HCT116 (cell line): ENCODE data around the gene FKBP14. TPM values are rescaled to one million over a fixed set of nuclear protein-coding genes. Genes with fewer than 3 reads are reported as not detected.

Experiments
- ATAC-seq: fragments of 200-7000 bp; cut with Tn5 transposase; 2 replicates; pipeline ENCODE4 v1.9.1; 2020; ENCODE audit warnings: mild to moderate bottlenecking, moderate library complexity
- BruUV-seq: library from RNA; stranded (reverse); fragments of 400-500 nt; replicated peaks from 2 replicates; lab custom pipeline; 2021; lab: Mats Ljungman, UMichigan
- CTCF ChIA-PET: fragments of 300-600 bp; sonication (Branson Sonifier 250); formaldehyde crosslinking; loops from one replicate; lab custom pipeline; 2021; ENCODE audit warnings: antibody characterized with exemption; lab: Charles Lee
- POLR2A ChIA-PET: fragments of 300-600, 350-600 bp; sonication (Branson Sonifier 250); formaldehyde crosslinking; loops from one replicate; lab custom pipeline; 2021; ENCODE audit warnings: antibody characterized with exemption; lab: Charles Lee
- RAD21 ChIA-PET, 2 experiments: fragments of 300-600 bp; sonication (Branson Sonifier 250); formaldehyde crosslinking; loops; one replicate each; lab custom pipeline; 2023; ENCODE audit warnings: low total read pairs in 2 of 2; ENCODE audit not compliant: uncharacterized antibody in 2 of 2, unreplicated experiment in 2 of 2, low non-redundant PET in 1 of 2; lab: Charles Lee
- DNase-seq: peaks from one replicate; pipeline ENCODE4 v3.0.0-alpha.2; 2010; ENCODE audit warnings: low read depth, low spot score
- H2AFZ ChIP-seq: fragments of 200-600 bp; shearing (Covaris generic), sonication (generic); 2 replicates; pipeline ENCODE4 v1.6.1; 2017; ENCODE audit warnings: low read depth, mixed run types, mixed read lengths, antibody characterized with exemption, low read length; ENCODE audit not compliant: poor library complexity, severe bottlenecking
- H3K27ac ChIP-seq: 2 replicates; pipeline ENCODE4 v1.5.1; 2012; ENCODE audit warnings: low read depth, low read length
- H3K27me3 ChIP-seq: fragments of 200-600 bp; sonication (generic); 2 replicates; pipeline ENCODE4 v1.6.1; 2016; ENCODE audit warnings: mixed run types, low read length, mixed read lengths; ENCODE audit not compliant: insufficient read depth
- H3K36me3 ChIP-seq, 2 experiments: fragments of 200-500 bp in 1 of 2; fragments of 200-600 bp in 1 of 2; sonication (Bioruptor generic) in 1 of 2; sonication (generic) in 1 of 2; 2 replicates each; pipeline versions ENCODE4 v1.5.1 to v1.6.1; 2014 to 2016; ENCODE audit warnings: low read length in 2 of 2, inconsistent platforms in 1 of 2, mixed read lengths in 1 of 2, mixed run types in 1 of 2; ENCODE audit not compliant: insufficient read depth in 2 of 2, control insufficient read depth in 1 of 2
- H3K4me1 ChIP-seq, 2 experiments: fragments of 200-600 bp in 1 of 2; sonication (generic) in 1 of 2; 2 replicates each; pipeline versions ENCODE4 v1.5.1 to v1.6.1; 2012 to 2017; ENCODE audit warnings: low read length in 2 of 2, inconsistent platforms in 1 of 2, mild to moderate bottlenecking in 1 of 2, mixed read lengths in 1 of 2, mixed run types in 1 of 2, moderate library complexity in 1 of 2; ENCODE audit not compliant: insufficient read depth in 2 of 2, control insufficient read depth in 1 of 2
- H3K4me2 ChIP-seq: fragments of 200-600 bp; sonication (generic); 2 replicates; pipeline ENCODE4 v1.6.1; 2017; ENCODE audit warnings: mixed run types, low read length, mixed read lengths
- H3K4me3 ChIP-seq, 2 experiments: fragments of 200-600 bp in 1 of 2; sonication (generic) in 1 of 2; replicated peaks in 1 of 2; 2 replicates each; pipeline ENCODE4 v1.5.1; 2011 to 2016; ENCODE audit warnings: low read length in 2 of 2, control low read depth in 1 of 2, low read depth in 1 of 2, mild to moderate bottlenecking in 1 of 2, mixed read lengths in 1 of 2, mixed run types in 1 of 2
- H3K79me2 ChIP-seq: fragments of 200-600 bp; sonication (generic); 2 replicates; pipeline ENCODE4 v1.6.1; 2017; ENCODE audit warnings: mild to moderate bottlenecking, mixed run types, low read length, moderate library complexity, mixed read lengths; ENCODE audit not compliant: insufficient read depth
- H3K9ac ChIP-seq: fragments of 200-600 bp; sonication (generic); 2 replicates; pipeline ENCODE4 v1.6.1; 2016; ENCODE audit warnings: low read length, mixed read lengths
- H3K9me2 ChIP-seq: fragments of 200-600 bp; sonication (generic), shearing (Covaris generic); 2 replicates; pipeline ENCODE4 v1.6.1; 2017; ENCODE audit warnings: mixed run types, mild to moderate bottlenecking, moderate library complexity; ENCODE audit not compliant: insufficient read depth
- H3K9me3 ChIP-seq, 2 experiments: fragments of 200-500 bp in 1 of 2; fragments of 200-600 bp in 1 of 2; sonication (Bioruptor generic) in 1 of 2; sonication (generic) in 1 of 2; 2 replicates each; pipeline ENCODE4 v1.6.1; 2014 to 2017; ENCODE audit warnings: low read length in 2 of 2, mixed read lengths in 2 of 2, inconsistent platforms in 1 of 2, low read depth in 1 of 2, mild to moderate bottlenecking in 1 of 2, mixed run types in 1 of 2, moderate library complexity in 1 of 2; ENCODE audit not compliant: control insufficient read depth in 1 of 2, insufficient read depth in 1 of 2
- H4K20me1 ChIP-seq: fragments of 200-600 bp; sonication (generic), shearing (Covaris generic); 2 replicates; pipeline ENCODE4 v1.6.1; 2017; ENCODE audit warnings: mixed run types, mild to moderate bottlenecking, moderate library complexity; ENCODE audit not compliant: insufficient read depth
- CBX3 ChIP-seq: IDR thresholded peaks from 2 replicates; pipeline ENCODE4 v1.6.1; 2012; ENCODE audit warnings: low read depth
- CEBPB ChIP-seq: IDR thresholded peaks from 2 replicates; pipeline ENCODE4 v1.6.1; 2012; ENCODE audit warnings: low read depth
- EGR1 ChIP-seq: IDR thresholded peaks from 2 replicates; pipeline ENCODE4 v1.6.1; 2012; ENCODE audit warnings: low read depth
- ELF1 ChIP-seq: IDR thresholded peaks from 2 replicates; pipeline ENCODE4 v1.6.1; 2012; ENCODE audit warnings: low read depth, borderline replicate concordance
- EZH2 ChIP-seq: fragments of 200-600 bp; sonication (generic); IDR thresholded peaks from 2 replicates; pipeline ENCODE4 v1.6.1; 2017; ENCODE audit warnings: antibody characterized with exemption, mixed run types
- EZH2phosphoT487 ChIP-seq: fragments of 200-600 bp; IDR thresholded peaks from 2 replicates; pipeline ENCODE4 v1.6.1; 2018; ENCODE audit warnings: antibody characterized with exemption, borderline replicate concordance
- FOSL1 ChIP-seq: IDR thresholded peaks from 2 replicates; pipeline ENCODE4 v1.6.1; 2012; ENCODE audit warnings: low read depth
- JUND ChIP-seq: IDR thresholded peaks from 2 replicates; pipeline ENCODE4 v1.6.1; 2012
- POLR2A ChIP-seq: IDR thresholded peaks from 2 replicates; pipeline ENCODE4 v1.7.0; 2011; ENCODE audit warnings: borderline replicate concordance; ENCODE audit not compliant: insufficient read depth, insufficient read length; ENCODE audit errors: extremely low read depth
- POLR2AphosphoS5 ChIP-seq: IDR thresholded peaks from 2 replicates; pipeline ENCODE4 v1.6.1; 2011; ENCODE audit warnings: mild to moderate bottlenecking, low read depth, low read length, moderate library complexity
- RAD21 ChIP-seq: IDR thresholded peaks from 2 replicates; pipeline ENCODE4 v1.6.1; 2012; ENCODE audit warnings: low read depth, mild to moderate bottlenecking
- SP1 ChIP-seq: IDR thresholded peaks from 2 replicates; pipeline ENCODE4 v1.6.1; 2012; ENCODE audit warnings: low read depth
- SRF ChIP-seq: IDR thresholded peaks from 2 replicates; pipeline ENCODE4 v1.6.1; 2012; ENCODE audit warnings: low read depth
- ZNF274 ChIP-seq: fragments of 200-500 bp; sonication (Bioruptor generic); IDR thresholded peaks from 2 replicates; pipeline ENCODE4 v1.6.1; 2014; ENCODE audit warnings: mild to moderate bottlenecking, low read depth, low read length, inconsistent platforms
- intact Hi-C: fragments of 100-400 bp; cut with micrococcal nuclease; formaldehyde crosslinking; loops from 2 replicates; pipeline ENCODE4 v1.10.0; 2022
- total RNA-seq: library from RNA; stranded (reverse); gene quantifications from one replicate; pipeline ENCODE4 v1.2.1, GENCODE V29; 2021; ENCODE audit not compliant: unreplicated experiment
- TF ChIP-seq, protein P1 (sequence below): IDR thresholded peaks from 2 replicates; pipeline ENCODE4 v1.6.1; 2011; ENCODE audit warnings: mild to moderate bottlenecking, low read length, moderate library complexity; ENCODE audit not compliant: insufficient replicate concordance; ENCODE audit errors: extremely low read depth
- TF ChIP-seq, protein P2 (sequence below): IDR thresholded peaks from 2 replicates; pipeline ENCODE4 v1.6.1; 2012
- TF ChIP-seq, protein P3 (sequence below): IDR thresholded peaks from 2 replicates; pipeline ENCODE4 v1.6.1; 2012; ENCODE audit warnings: low read depth

FKBP14 gene
- total RNA-seq, 1 experiment from 2014 or later, result 13.6 TPM

DNA sequence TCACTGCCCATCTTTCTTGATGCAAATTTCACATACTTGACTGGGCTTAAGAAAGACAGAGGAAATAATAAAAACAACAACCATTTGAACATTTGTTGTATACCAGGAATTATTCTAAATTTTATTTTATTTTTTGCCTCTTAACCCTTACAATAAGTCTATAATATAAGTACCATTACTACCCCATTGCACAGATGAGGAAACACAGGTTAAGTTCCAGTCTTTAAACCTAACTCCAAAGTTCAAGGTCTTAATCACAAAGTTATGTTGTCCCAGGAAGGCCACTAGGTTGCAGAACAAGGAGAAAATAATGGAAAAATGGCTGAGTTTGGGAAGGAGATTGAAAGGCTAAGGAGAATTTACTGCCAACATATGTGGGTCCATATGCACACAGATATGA lies 3.5 kb downstream of the FKBP14 start:
- no peak overlapping the region for H3K4me2 ChIP-seq
- ChIA-PET POLR2A (no interaction called here), RAD21 (no interaction called here), CTCF (no interaction called here)
- peaks cover 8 to 20% of the 10 kb centered on the region in 2 experiments for H3K4me1 ChIP-seq
- H2AFZ ChIP-seq, result no peak overlapping the region
- no peaks in the 10 kb centered on the region for H3K9me2 ChIP-seq
- H3K36me3 ChIP-seq, result peaks cover 2 to 3% of the 10 kb centered on the region in 2 experiments; a peak in 1 of 4 replicates
- TF ChIP-seq SRF (no peak), FOSL1 (no peak), SP1 (no peak), JUND (no peak), CBX3 (no peak), CEBPB (no peak), ELF1 (no peak), ZNF274 (no peak)
- TF ChIP-seq, protein P1, sequence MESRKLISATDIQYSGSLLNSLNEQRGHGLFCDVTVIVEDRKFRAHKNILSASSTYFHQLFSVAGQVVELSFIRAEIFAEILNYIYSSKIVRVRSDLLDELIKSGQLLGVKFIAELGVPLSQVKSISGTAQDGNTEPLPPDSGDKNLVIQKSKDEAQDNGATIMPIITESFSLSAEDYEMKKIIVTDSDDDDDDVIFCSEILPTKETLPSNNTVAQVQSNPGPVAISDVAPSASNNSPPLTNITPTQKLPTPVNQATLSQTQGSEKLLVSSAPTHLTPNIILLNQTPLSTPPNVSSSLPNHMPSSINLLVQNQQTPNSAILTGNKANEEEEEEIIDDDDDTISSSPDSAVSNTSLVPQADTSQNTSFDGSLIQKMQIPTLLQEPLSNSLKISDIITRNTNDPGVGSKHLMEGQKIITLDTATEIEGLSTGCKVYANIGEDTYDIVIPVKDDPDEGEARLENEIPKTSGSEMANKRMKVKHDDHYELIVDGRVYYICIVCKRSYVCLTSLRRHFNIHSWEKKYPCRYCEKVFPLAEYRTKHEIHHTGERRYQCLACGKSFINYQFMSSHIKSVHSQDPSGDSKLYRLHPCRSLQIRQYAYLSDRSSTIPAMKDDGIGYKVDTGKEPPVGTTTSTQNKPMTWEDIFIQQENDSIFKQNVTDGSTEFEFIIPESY, result no peak
- TF ChIP-seq, protein P2, sequence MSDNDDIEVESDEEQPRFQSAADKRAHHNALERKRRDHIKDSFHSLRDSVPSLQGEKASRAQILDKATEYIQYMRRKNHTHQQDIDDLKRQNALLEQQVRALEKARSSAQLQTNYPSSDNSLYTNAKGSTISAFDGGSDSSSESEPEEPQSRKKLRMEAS, result no peak
- intact Hi-C loops, result no loop called here
- H3K79me2 ChIP-seq, result peaks cover 26% of the 10 kb centered on the region
- H3K9ac ChIP-seq, result no peak overlapping the region
- H3K27me3 ChIP-seq, result no peaks in the 10 kb centered on the region
- no TSS peak for BruUV-seq
- no peaks in the 10 kb centered on the region for H3K9me3 ChIP-seq
- ATAC-seq, result no peak
- no peak overlapping the region for H3K27ac ChIP-seq
- DNase-seq, result no peak
- no peaks in the 10 kb centered on the region for H4K20me1 ChIP-seq
- H3K4me3 ChIP-seq, result no peak overlapping the region

DNA sequence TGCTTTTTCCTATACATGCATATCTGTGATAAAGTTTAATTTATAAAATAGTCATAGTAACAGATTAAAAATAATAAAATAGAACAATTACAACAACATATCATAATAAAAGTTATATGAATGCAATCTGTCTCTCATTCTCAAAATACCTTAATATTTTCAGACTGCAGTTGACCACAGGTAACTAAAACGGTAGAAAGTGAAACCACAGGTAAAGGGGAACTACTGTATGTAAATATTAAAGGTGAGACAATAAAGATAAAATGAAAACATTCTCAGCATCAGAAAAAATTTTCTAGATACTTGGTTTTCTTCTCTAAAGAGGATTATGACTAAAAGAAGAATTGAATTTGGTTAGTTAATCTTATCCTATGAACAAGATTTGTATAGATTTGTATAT lies 6.0 kb downstream of the FKBP14 start:
- Histone ChIP-seq H3K4me2 (no peak overlapping the region), H3K27ac (no peak overlapping the region), H3K4me3 (no peak overlapping the region), H3K9me2 (no peaks in the 10 kb centered on the region), H4K20me1 (no peaks in the 10 kb centered on the region), H3K4me1 (peaks cover 4 to 8% of the 10 kb centered on the region in 2 experiments; a peak in 3 of 4 replicates), H3K9ac (no peak overlapping the region), H3K27me3 (no peaks in the 10 kb centered on the region), H3K9me3 (no peaks in the 10 kb centered on the region), H3K36me3 (peaks cover 3 to 8% of the 10 kb centered on the region in 2 experiments; a peak in 2 of 4 replicates), H3K79me2 (peaks cover 17% of the 10 kb centered on the region), H2AFZ (no peak overlapping the region)
- ATAC-seq (no peak), DNase-seq (no peak)
- TF ChIP-seq ZNF274 (no peak), POLR2AphosphoS5 (no peak), SP1 (no peak), EZH2phosphoT487 (no peak), POLR2A (no peak), EGR1 (no peak), ELF1 (no peak), RAD21 (no peak), EZH2 (no peak)
- TF ChIP-seq, protein P3, sequence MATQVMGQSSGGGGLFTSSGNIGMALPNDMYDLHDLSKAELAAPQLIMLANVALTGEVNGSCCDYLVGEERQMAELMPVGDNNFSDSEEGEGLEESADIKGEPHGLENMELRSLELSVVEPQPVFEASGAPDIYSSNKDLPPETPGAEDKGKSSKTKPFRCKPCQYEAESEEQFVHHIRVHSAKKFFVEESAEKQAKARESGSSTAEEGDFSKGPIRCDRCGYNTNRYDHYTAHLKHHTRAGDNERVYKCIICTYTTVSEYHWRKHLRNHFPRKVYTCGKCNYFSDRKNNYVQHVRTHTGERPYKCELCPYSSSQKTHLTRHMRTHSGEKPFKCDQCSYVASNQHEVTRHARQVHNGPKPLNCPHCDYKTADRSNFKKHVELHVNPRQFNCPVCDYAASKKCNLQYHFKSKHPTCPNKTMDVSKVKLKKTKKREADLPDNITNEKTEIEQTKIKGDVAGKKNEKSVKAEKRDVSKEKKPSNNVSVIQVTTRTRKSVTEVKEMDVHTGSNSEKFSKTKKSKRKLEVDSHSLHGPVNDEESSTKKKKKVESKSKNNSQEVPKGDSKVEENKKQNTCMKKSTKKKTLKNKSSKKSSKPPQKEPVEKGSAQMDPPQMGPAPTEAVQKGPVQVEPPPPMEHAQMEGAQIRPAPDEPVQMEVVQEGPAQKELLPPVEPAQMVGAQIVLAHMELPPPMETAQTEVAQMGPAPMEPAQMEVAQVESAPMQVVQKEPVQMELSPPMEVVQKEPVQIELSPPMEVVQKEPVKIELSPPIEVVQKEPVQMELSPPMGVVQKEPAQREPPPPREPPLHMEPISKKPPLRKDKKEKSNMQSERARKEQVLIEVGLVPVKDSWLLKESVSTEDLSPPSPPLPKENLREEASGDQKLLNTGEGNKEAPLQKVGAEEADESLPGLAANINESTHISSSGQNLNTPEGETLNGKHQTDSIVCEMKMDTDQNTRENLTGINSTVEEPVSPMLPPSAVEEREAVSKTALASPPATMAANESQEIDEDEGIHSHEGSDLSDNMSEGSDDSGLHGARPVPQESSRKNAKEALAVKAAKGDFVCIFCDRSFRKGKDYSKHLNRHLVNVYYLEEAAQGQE, result no peak
- RAD21 ChIA-PET, result no interaction called here
- BruUV-seq, result no TSS peak
- CTCF ChIA-PET, result no interaction called here
- intact Hi-C loops, result no loop called here
- POLR2A ChIA-PET, result no interaction called here
